ENCODE data around the gene ESYT3.

The ESYT3 gene

GRCh38 chr3:138461896-138462295, 27.5 kb downstream of the ESYT3 start:
- Histone ChIP-seq H3K9ac (ENCODE audit: low read length) (no peak overlapping the region), H3K27ac (ENCODE audit: low read depth, low read length, poor library complexity, severe bottlenecking) (no peak overlapping the region), H3K4me1 (ENCODE audit: insufficient read depth, low read length, severe bottlenecking) (no peaks in the 10 kb centered on the region), H3K27me3 (ENCODE audit: insufficient read depth, low read length) (no peaks in the 10 kb centered on the region), H3K9me3 (ENCODE audit: low read length) (no peaks in the 10 kb centered on the region), H3F3A (ENCODE audit: insufficient read depth, low read length) (no peaks in the 10 kb centered on the region), H2AFZ (ENCODE audit: low read length) (no peak overlapping the region), H3K4me2 (ENCODE audit: low read length) (no peak overlapping the region), H3K79me2 (ENCODE audit: insufficient read depth, low read length) (no peaks in the 10 kb centered on the region), H4K20me1 (ENCODE audit: insufficient read depth, low read length) (no peaks in the 10 kb centered on the region), H3K4me3 (ENCODE audit: low read depth, low read length, poor library complexity, severe bottlenecking) (no peak overlapping the region), H3K9me2 (ENCODE audit: low read depth, low read length) (no peaks in the 10 kb centered on the region), H3K36me3 (ENCODE audit: insufficient read depth, low read length) (no peaks in the 10 kb centered on the region)
- no peak for TF ChIP-seq CTCF (IDR thresholded peaks at IDR 0.05; ENCODE audit: low read length)
- TF ChIP-seq EZH2 (IDR thresholded peaks at IDR 0.05; ENCODE audit: borderline replicate concordance, low read length) = no peak

- H3K4me2 ChIP-seq (ENCODE audit: low read length) = no peak overlapping the region
- H2AFZ ChIP-seq (ENCODE audit: low read length) = no peak overlapping the region
Measured at GRCh38 chr3:138463724-138464490, 29.5 kb downstream of the ESYT3 start.

GRCh38 chr3:138464491-138464860, 30.1 kb downstream of the ESYT3 start:
- Histone ChIP-seq H3K27ac (ENCODE audit: low read depth, low read length, poor library complexity, severe bottlenecking) (no peak overlapping the region), H2AFZ (ENCODE audit: low read length) (no peak overlapping the region), H3K4me2 (ENCODE audit: low read length) (no peak overlapping the region)

More at GRCh38 chr3:138463724-138464490, 29.5 kb downstream of the ESYT3 start:
- Histone ChIP-seq H3K36me3 (ENCODE audit: insufficient read depth, low read length) (no peaks in the 10 kb centered on the region), H3K9ac (ENCODE audit: low read length) (no peak overlapping the region), H3F3A (ENCODE audit: insufficient read depth, low read length) (no peaks in the 10 kb centered on the region), H3K4me3 (ENCODE audit: low read depth, low read length, poor library complexity, severe bottlenecking) (no peak overlapping the region), H3K9me2 (ENCODE audit: low read depth, low read length) (no peaks in the 10 kb centered on the region), H3K9me3 (ENCODE audit: low read length) (no peaks in the 10 kb centered on the region), H3K27me3 (ENCODE audit: insufficient read depth, low read length) (0 out of 2 replicates have a peak, but pooled peaks cover 4% of the 10 kb centered on the region), H3K27ac (ENCODE audit: low read depth, low read length, poor library complexity, severe bottlenecking) (no peak overlapping the region), H3K4me1 (ENCODE audit: insufficient read depth, low read length, severe bottlenecking) (no peaks in the 10 kb centered on the region), H4K20me1 (ENCODE audit: insufficient read depth, low read length) (no peaks in the 10 kb centered on the region), H3K79me2 (ENCODE audit: insufficient read depth, low read length) (no peaks in the 10 kb centered on the region)
- no peak for TF ChIP-seq EZH2 (IDR thresholded peaks at IDR 0.05; ENCODE audit: borderline replicate concordance, low read length)

More at GRCh38 chr3:138464491-138464860, 30.1 kb downstream of the ESYT3 start:
- H3K9me3 ChIP-seq (ENCODE audit: low read length) = no peaks in the 10 kb centered on the region
- no peaks in the 10 kb centered on the region for H3F3A ChIP-seq (ENCODE audit: insufficient read depth, low read length)
- no peak overlapping the region for H3K9ac ChIP-seq (ENCODE audit: low read length)
- H3K79me2 ChIP-seq (ENCODE audit: insufficient read depth, low read length) = no peaks in the 10 kb centered on the region
- TF ChIP-seq CTCF (IDR thresholded peaks at IDR 0.05; ENCODE audit: low read length) = no peak
- TF ChIP-seq EZH2 (IDR thresholded peaks at IDR 0.05; ENCODE audit: borderline replicate concordance, low read length) = no peak
- H3K4me1 ChIP-seq (ENCODE audit: insufficient read depth, low read length, severe bottlenecking) = no peaks in the 10 kb centered on the region
- no peaks in the 10 kb centered on the region for H4K20me1 ChIP-seq (ENCODE audit: insufficient read depth, low read length)
- H3K9me2 ChIP-seq (ENCODE audit: low read depth, low read length) = no peaks in the 10 kb centered on the region
- H3K4me3 ChIP-seq (ENCODE audit: low read depth, low read length, poor library complexity, severe bottlenecking) = no peak overlapping the region
- 0 out of 2 replicates have a peak, but pooled peaks cover 4% of the 10 kb centered on the region for H3K27me3 ChIP-seq (ENCODE audit: insufficient read depth, low read length)
- no peaks in the 10 kb centered on the region for H3K36me3 ChIP-seq (ENCODE audit: insufficient read depth, low read length)

Data from OCI-LY1 (cell line).